Kidney epithelial cell (primary cell): ENCODE measurements around the gene ATP5PB. TPM values are rescaled to one million over a fixed set of nuclear protein-coding genes. Genes with fewer than 3 reads are reported as not detected.

Experiments used
- DNase-seq: peaks from one replicate; pipeline ENCODE4 v3.0.0-alpha.2; 2010; ENCODE audit warnings: low read depth
- H3K27me3 ChIP-seq: 2 replicates; pipeline ENCODE4 v1.6.0; 2011; ENCODE audit warnings: low read length; ENCODE audit not compliant: control insufficient read depth, insufficient read depth
- H3K36me3 ChIP-seq: 2 replicates; pipeline ENCODE4 v1.5.1; 2011; ENCODE audit warnings: low read length; ENCODE audit not compliant: control insufficient read depth, insufficient read depth
- H3K4me3 ChIP-seq: 2 replicates; pipeline ENCODE4 v1.5.1; 2011; ENCODE audit warnings: low read depth, mild to moderate bottlenecking, control low read depth, low read length
- total RNA-seq: library from RNA; depleted of rRNA; stranded (reverse); fragments of >200 nt; gene quantifications from 2 replicates; pipeline ENCODE4 v1.2.3, GENCODE V29; 2015
- TF ChIP-seq, protein P1 (sequence below): IDR thresholded peaks from 2 replicates; pipeline ENCODE4 v1.5.1; 2011; ENCODE audit warnings: mild to moderate bottlenecking, moderate library complexity, low read length, control low read depth, inconsistent platforms; ENCODE audit not compliant: insufficient read depth, poor library complexity, severe bottlenecking

Gene ATP5PB
- total RNA-seq: 224 and 249 TPM in 2 replicates

- peaks cover 2% of the 10 kb centered on the region for H3K36me3 ChIP-seq
- DNase-seq: peak; percentile 97
- TF ChIP-seq, protein P1, sequence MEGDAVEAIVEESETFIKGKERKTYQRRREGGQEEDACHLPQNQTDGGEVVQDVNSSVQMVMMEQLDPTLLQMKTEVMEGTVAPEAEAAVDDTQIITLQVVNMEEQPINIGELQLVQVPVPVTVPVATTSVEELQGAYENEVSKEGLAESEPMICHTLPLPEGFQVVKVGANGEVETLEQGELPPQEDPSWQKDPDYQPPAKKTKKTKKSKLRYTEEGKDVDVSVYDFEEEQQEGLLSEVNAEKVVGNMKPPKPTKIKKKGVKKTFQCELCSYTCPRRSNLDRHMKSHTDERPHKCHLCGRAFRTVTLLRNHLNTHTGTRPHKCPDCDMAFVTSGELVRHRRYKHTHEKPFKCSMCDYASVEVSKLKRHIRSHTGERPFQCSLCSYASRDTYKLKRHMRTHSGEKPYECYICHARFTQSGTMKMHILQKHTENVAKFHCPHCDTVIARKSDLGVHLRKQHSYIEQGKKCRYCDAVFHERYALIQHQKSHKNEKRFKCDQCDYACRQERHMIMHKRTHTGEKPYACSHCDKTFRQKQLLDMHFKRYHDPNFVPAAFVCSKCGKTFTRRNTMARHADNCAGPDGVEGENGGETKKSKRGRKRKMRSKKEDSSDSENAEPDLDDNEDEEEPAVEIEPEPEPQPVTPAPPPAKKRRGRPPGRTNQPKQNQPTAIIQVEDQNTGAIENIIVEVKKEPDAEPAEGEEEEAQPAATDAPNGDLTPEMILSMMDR: no peak
- H3K27me3 ChIP-seq: no peaks in the 10 kb centered on the region
- peak within 1 kb of the TSS; percentile 91 for H3K4me3 ChIP-seq
These were observed at the start of gene ATP5PB, which contains the start of gene WDR77 for GRCh38 chr1:111448918-111449702. Gene ATP5PB, plus strand, starts transcription at chr1:111449464. Its CDS starts 78 bp downstream, at chr1:111449542. Gene WDR77, minus strand, starts transcription at chr1:111449256. Its CDS starts 87 bp downstream, at chr1:111449169.

- DNase-seq: no peak
- Histone ChIP-seq H3K36me3 (no peaks in the 10 kb centered on the region), H3K27me3 (no peaks in the 10 kb centered on the region), H3K4me3 (no peak overlapping the region)
- TF ChIP-seq, protein P1: peak; percentile 54
These were observed 49.3 kb upstream of the ATP5PB start for GRCh38 chr1:111399792-111400610.

DNA sequence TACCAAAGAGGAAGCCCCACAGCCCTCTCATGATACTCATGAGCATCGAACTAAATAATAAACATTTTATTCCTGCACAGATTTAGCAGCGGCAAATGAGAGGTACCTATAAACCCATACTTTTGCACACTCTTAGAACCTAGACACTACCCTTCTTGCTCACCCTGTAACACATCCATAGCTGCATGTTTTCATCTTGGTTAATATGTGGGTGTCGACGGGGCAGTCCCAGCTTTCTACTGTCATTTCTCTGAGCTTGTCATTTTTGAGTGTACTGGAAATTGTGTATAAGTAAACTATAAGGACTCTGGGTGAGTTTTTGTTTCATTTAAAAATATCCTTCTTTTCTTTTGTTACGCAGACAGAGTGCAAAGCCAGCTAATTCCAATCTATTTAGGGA lies 47.2 kb upstream of the ATP5PB start:
- TF ChIP-seq, protein P1: no peak
- DNase-seq: no peak
- H3K27me3 ChIP-seq: no peaks in the 10 kb centered on the region
- no peaks in the 10 kb centered on the region for H3K36me3 ChIP-seq
- H3K4me3 ChIP-seq: no peak overlapping the region

DNA sequence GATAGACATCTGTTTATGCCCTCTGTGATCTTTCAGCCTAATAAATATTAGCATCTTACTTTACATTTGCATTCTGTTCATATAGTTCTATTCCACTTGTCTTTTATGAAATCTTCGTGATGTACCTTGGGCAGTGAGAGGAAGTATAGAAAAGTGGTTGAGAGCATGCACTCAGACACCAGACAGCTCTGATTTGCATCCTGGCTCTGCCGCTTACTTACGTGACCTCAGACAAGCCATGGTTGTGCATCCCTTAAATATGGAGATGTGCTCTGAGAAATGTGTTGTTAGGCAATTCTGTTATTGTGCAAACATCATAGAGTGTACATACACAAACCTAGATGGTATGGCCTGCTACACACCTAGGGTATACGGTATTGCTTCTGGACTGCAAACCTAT lies 44.7 kb upstream of the ATP5PB start:
- DNase-seq: no peak
- H3K36me3 ChIP-seq: no peaks in the 10 kb centered on the region
- H3K27me3 ChIP-seq: no peaks in the 10 kb centered on the region
- H3K4me3 ChIP-seq: no peak overlapping the region
- TF ChIP-seq, protein P1: no peak

GRCh38 chr1:111406321-111406768 lies 42.9 kb upstream of the ATP5PB start:
- TF ChIP-seq, protein P1: no peak
- no peak for DNase-seq
- H3K4me3 ChIP-seq: no peak overlapping the region
- H3K27me3 ChIP-seq: no peaks in the 10 kb centered on the region
- no peaks in the 10 kb centered on the region for H3K36me3 ChIP-seq
